Myocyte (in vitro differentiated cells): ENCODE data around the gene GSN. TPM values are rescaled to one million over a fixed set of nuclear protein-coding genes. Genes with fewer than 3 reads are reported as not detected.
A peak's percentile ranks its signal among the peaks of the same experiment; 100 is the strongest.

ENCODE experiments used
- DNase-seq: peaks from one replicate; pipeline ENCODE4 v3.0.0-alpha.2; 2012; ENCODE audit warnings: low read depth
- total RNA-seq: library from RNA; depleted of rRNA; stranded (reverse); fragments of >200 nt; gene quantifications from 2 replicates; pipeline ENCODE4 v1.2.3, GENCODE V29; 2014

Gene GSN
- total RNA-seq, 1 donor from 2014 or later, result 1,139 TPM

DNA sequence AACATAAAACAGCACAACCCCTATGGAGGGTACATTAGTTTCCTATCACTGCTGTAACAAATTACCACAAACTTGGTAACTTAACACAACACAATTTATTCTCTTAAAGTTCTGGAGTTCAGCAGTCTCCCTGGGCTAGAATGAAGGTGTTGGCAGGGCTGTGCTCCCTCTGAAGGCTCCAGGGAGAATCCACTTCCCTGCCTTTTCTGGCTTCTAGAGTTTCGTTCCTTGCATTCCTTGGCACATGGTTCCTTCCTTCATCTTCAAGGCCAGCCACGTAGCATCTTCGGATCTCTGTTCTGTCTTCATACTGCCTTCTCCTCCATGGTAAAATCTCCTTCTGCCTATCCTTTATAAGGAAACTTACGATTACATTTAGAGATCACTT, 25.0 kb upstream of the GSN start:
- DNase-seq, result no peak

DNA sequence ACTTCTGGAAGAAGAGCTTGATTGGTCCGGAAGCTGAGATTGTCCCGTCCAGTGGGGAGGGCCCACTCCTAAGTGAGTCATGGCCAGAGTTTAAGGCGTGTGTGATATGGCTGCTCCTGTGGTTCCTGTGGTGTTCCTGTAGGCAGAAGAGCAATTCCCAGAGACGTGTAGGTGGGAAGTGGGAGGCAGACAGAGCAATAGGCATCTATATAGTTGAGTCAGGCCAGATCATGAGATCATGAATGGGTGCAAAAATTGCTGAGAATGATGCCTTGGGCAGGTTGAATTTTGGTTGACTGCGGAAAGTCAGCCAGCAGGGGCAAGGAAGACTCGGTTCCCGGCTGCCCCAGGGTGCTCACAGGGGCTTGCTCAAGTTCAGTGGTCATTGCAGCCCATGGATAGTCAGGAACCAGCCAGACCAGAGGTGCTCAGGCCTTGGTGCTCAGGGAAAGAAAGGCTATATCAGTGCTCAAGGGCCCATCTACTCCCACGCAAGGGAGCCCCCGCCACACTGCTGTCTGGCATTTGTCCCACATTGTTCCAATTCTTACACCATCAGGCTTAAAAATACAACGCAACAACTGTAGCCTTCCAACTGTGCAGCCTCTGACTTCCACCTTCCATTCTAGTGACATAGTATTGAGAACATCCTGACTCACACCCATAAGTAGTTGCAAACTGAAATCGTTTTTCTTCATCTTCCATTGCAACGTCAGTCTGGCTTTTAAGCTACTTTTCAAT, 21.0 kb upstream of the GSN start:
- peak; percentile 92 for DNase-seq

DNA sequence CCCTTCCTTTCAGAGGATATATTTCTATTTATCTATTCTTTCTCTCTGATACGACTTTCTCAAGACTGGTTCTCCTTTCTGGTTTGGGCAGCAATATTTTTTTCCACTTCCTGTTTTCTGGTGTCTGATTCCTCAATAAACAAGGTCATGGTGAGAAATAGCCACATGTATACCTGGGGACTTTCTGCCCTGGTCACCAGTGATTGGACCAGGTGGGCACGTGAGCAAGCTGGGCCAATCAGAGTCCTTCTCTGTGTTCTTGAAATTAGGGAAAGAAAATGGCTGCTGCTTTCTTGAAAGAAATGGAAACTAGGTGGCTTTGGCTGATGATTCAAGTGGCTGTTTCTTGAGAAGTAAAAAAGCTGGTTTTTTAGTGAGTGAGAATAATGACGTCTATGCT, 18.4 kb upstream of the GSN start:
- no peak for DNase-seq

DNA sequence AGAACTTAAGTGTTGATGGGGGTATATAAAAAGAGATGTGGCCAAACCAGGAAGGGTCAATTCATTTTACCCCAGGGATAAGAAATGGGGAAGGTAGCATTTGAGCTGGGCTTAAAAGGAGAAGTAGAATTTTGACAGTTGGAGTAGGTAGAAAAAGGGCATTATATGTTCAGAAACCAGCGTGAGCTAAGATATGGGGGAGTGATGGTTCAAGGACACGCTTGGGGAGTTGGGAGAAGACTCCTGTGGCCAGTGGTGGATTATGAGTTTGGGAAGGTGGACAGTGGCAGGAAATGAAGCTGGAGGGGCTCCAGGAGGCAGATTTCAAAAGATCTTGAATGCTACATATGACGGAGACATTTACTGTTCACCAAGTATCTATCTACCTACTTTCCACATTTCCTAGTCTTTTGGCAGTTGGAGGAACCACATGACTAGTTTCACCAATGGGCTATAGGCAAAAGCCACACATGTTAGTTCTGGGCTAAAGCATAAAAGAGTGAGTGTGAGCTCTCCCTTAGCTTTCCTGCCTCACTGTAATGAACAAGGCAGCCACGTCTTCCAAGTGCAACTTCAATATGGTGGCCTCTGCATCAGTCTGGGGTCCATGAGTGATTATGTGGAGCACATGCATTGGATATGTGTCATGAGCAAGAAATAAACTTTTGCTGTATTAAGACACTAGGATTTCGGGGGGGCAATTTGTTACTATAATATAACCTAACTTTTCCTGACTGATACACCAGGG, 15.7 kb upstream of the GSN start:
- no peak for DNase-seq

DNA sequence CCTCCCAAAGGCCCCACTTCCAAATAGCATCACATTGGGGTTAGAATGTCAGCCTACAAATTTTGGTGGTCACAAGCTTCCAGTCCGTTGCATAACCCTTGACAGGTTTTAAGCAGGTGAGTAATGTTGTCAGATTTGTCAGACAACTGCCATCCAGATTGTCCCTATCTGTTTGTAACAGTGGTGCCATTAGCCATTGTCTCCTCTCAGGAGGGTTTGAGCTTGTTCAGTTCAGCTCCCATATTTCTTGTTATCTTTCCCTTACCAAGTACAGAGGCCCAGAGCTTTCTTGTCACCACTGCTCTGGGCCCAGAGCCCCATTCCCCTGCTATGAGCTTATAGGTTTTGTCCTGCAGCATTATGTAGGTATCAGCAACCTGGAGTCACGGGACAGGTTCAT, 14.8 kb upstream of the GSN start:
- DNase-seq, result no peak

DNA sequence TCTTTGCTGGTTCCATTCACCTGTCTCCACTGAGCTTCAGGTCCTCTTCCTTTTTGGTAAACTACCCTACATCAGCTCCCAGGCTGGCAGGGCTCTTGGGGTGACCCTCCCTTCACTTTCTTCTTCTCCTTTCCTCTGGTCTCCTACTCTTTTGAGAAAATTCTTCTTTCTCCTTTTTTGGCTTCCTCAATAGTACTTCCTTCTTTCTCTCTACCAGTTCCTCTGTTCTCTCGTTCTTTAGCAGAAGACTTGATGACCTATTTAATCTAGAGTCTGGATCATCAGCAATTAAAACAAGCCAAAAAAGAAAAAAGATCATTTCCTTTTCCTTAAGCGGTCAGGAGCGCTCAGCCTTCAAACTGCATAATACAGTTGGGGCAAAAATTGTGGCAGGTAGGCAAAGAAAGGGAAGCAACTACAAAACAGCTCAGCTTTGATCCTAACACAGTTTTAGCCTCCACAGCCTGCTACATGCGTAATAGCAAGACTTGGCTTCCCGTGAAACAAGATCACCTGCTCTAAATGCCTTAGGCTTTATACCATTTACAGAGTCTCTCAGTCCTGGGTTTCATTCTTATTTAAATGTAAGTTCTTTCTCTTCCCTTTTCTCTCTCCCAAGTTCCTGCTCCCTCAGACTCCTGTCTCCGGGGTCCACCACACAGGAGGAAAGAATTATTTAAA, 14.0 kb upstream of the GSN start:
- no peak for DNase-seq

DNA sequence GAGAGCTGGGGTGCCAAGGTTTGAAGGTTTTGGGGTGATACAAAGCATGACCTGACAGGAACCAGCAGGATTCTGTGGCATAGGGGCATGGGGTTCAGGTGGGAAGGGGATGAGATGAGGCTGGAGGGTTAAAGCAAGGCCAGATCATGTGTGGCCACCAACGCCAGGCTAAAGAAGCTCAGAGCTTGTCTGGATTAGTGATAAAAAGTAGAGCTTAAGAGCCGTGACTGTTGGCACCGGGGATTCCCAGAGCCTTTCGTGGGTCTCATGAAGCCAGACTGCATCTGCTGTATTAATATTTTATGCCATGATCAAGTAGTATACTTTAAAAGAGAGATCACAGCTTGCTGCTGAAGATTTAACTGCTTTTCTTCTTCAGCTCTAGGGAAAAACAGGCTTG, 8.5 kb upstream of the GSN start:
- no peak for DNase-seq

DNA sequence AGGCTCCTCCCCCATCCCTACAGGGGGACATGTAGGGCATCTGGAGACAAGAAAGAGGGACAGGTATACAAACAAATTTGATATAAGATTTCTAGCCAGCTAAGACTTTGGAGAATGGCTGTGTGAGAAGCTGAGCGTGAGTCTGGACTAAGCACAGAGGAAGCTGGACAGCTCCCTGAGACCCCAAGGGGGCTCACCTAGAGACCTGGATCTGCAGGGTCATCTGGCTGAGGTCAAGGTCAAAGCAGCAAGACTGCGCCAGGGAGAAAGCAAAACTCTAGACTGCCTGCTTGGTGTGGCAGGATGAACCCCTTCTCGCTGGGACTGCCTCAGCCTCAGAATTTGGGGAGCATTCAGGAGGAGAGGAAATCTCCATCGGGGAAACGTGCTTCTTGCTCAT, 8.0 kb upstream of the GSN start:
- no peak for DNase-seq

DNA sequence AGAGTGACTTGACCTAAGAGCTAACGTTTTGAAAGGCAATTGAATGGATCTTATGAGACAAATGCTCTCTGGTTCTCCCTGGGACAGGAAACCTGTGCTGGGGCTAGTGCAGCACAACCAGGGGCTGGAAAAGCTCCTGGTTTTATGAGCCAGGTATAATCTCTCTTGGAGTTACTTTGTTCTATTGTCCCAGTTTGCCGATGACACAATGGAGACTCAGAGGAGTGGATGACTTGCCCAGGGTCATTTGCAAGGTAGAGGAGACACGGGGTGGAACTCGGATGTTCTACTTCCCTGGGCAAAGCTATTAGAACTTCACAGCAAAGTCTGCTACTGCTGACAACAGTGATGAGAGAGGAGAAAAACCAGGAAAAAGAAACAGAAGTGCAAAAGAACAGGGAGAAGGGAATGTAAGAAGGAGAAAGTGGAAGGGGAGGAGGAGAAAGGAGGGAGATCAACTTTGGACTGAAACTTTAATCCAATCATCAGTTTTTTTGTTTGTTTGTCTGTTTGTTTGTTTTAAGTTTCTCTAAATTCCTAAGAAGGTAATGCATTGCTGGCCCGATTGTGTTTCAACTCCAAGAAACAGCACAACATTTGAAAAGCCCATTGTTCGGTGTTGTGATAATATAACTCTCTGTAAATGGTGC, 7.4 kb upstream of the GSN start:
- DNase-seq, result peak; percentile 36

DNA sequence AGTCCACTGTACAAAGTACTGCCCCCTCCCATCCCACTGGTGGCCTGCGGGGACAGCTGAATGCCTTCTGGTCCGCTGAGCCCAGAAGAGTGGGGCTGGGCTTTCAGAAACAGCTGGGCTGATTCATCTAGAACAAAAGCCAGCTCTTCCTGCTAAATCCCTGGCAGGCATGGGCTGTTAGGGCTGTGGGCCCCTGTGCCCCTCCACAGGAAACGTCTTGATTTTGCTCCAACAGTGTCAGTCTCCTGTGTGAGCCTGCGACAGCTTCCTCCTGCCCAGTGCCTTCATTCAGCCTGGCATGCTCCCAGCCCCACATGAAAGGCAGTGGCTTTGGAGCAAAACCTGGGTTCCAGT, 6.9 kb upstream of the GSN start:
- DNase-seq, result peak; percentile 94

DNA sequence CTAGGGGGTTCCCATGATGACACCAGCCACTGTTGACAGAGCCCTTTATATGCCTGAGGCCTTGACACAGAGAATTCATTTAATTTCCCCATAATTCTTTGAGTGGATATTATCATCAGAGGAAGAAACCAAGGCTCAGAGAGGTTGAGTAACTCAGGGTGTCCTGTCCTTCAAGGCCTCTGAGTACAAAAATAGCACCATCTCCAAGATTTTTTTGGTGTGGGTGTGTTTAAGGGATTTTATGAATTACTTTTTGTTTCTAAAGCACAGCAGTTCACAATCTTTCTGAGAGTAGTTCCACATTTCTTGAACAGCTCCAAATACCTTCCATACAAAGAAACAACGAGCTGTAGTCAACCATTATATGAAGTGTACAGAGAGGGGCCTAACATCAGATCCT, 6.2 kb upstream of the GSN start:
- no peak for DNase-seq

DNA sequence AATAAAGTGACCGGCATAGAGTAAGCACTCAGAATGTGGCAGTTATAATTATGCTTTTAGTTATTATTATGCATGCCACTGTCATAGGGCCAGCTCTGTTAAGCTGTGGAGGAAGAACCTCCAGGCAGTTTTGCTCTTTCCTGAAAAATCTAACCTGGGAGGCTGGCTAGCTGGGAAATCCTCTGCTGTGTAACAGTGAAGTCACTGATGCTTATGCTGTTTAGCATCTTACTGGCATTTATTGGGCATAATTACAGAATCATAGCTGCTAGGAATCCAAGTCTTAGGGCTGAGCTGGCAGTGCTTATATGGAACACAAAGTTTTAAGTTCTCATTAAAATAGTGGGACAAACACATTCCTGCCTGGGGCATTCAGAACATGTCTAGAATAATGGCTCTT, 5.5 kb upstream of the GSN start:
- DNase-seq, result no peak

DNA sequence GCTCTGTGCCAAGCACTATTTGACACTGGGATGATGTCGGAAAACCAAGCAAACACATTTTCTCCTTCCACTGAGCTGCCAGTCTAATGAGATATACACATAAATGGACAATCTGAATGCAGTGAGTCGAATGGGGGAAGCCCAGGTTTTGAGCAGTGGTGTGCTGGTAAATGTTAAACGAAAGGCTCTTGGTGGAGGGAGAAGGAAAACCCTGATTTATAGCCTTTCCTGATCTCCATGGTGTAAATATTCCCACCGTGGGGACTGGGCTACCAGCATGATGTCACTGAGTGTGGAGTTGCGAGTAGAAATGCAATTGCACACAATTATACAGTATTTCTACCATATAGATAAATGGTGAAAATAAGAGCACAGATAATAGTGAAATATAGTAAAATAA, 5.0 kb upstream of the GSN start:
- no peak for DNase-seq

DNA sequence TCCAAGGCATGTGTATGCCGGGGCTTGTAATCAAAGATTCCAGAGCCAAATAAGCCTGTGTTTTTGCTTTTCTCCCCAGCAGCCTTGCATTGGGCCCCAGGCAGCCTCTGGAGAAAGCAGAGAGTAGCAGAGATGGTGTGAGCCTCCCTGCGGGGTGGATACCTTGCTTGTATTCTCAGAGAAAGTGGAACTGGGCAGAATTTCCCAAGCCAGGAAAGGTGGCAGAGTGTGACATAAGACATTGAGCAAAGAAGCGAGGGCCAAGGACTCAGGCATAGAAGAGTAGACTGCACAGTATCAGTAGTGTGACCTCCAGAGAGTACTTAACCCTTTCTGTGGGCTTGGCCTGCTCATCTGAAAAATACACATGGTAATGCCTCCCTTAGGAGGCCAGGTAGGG, 1.6 kb upstream of the GSN start:
- no peak for DNase-seq

DNA sequence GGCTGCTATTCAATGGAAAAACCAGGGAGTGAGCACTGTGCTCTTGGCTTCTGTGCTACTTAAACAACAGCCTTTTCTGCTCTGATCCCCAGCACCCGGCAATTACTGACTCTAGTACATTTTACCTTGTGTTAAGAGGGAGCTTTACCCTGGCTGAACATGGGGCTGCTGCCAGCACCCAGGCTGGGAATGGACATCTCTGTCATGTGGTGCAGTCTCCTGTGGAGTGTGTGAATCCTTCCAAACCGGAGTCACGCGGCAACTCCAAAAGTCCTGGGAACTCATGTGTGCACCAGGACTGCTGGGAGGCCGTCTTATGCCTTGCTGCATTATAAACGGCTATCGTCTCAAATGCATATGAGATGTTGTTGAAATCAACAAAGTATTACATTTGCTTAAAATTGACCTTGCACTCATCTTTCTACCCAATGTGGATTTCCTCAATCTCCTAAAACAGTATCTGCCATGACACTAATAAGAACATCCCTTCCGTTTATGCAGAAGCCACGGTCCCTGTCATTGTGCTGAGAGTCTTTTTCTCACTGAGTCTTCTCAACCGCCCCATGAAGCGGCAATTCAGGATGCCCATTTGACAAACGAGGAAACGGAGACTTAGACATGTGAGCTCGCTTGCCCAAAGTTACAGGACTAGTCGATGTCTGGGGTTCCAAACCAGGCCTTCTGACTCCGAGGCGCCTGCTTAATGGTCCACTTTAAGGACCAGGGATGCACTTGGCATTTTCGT, 884 bp upstream of the GSN start:
- no peak for DNase-seq

DNA sequence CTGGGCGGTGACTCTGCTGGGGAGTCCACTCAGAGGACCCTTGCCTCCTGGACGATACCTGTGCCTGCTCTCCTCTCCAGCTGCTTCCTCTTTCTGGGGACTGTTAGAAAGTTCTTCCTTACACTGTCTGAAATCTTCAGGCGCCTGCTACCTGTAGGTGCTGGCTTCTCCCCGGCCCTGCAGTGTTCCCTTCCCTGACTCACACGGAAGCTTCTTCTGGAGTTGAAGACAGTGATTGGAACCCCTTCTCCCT, 562 bp downstream of the GSN start:
- no peak for DNase-seq

DNA sequence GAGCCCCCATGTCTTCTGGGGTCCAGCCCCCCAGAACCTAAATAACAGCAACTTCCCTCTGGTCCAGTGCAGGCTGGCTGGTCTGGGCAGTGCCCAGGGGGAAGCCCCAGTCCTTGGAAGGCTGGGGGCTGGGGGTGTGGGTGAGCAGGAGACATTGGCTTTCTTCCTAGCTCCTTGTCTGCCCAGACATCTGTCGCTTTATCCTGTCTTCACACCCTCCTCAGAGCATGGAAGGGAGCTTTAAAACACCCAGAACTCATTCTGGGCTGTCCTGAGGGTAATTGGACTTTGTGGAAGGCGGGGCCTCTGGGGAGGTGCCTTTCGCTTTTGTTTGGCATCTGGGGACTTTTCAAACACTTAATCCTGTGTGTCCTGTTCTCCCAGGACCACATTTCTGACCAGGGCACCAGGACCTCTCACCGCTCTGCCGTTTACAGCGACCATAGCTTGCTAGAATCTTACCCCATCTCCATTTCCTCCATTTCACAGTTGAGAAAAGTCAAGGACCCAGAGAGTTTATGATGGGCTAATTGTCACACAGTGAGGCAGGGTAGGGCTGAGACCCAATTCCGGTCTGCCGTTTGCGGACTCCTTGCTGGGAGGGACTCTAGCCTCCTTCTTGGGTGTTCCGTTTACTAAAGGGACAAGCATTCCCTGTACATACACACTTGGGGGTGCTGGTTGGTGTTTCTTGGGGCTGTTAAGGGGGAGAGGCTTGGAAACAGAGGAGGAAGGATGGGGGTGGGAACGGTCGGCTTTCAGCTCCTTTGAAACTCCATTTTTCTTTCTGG, 1.1 kb downstream of the GSN start:
- peak; percentile 87 for DNase-seq

DNA sequence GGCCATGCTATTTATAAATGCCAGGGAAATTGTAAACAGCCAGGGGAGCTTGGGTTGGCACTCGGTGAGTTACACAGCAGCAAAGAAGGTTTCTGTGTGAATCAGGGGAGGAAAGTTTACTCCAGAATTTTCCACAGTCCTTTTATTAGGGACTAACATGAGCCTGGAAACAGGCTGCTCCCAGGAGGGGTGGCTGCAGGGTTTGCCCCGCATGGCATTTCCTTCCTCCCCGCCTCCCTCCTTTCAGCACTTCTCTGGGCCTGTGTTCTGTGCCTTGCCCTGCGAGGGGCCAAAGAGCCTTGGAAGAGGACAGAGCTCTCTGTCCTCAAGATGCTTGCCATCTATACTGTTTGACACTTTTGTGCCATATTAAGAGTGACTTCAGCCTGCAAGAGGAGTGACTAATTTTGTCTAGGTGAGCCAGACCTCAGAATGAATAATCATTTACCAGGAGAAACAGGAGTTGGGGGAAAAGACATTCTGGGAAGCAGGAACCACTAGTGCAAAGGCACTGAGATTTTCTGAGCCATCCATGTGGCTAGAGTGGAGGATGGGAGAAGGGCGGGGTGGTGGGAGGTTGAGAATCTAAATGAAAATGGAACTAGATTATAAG, 1.8 kb downstream of the GSN start:
- peak; percentile 68 for DNase-seq

DNA sequence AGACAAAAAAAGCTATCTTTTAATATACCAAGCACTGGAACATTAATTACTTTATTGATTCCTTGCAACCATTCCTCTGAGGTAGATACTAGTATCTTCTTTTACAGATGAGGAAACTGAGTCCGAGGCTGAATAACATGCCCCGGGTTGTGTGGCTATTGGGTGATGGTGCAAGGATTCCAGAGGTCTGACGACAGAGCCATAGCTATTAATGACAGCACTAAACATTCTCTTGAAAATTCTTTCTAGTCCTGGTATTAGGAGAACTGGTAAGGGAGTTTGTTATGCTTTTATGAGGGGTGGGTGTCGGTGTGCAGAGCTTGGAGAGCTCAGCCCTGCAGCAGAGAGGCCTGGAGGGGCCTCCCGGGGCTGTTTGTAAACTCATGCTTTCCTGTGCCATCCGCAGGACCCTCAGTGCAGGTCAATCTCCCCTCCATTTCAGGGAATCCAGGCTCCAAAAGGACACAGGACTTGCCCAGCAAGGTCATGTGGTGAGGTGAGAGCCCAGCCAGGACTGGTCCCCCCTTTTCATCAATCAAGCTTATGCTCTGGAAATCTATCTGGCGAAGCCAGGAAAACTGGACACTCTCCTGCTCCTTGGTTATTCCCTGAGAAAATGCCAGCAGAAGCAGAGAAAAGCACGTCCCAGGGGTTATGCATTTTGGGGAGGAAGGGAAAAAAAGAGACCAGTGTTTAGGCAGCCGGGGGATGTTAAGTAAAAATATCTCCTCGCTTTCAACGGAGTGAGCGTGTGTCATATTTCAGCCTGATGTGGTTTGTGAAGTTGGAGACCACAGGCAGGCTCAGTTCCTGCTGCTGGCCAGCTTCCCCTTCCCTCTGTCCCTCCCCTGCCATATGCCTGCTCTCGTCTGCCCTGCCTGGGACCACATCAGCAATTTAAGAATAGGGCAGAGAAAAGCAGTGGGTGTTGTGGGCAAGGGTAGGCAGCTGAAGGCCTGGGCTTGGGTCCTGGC, 3.7 kb downstream of the GSN start:
- DNase-seq, result peak; percentile 97
